Motor neuron (in vitro differentiated cells): ENCODE data around the gene SLC35G6. TPM values are rescaled to one million over a fixed set of nuclear protein-coding genes. Genes with fewer than 3 reads are reported as not detected.
A peak's percentile ranks its signal among the peaks of the same experiment; 100 is the strongest.

Experiments used
- ATAC-seq, 8 experiments: fragments of 200-7000 bp; cut with Tn5 transposase; replicated peaks in 6 of 8; 2 replicates each; pipeline ENCODE4 v1.8.0; 2021; ENCODE audit warnings: mild to moderate bottlenecking in 8 of 8, moderate library complexity in 8 of 8
- H3K27ac ChIP-seq, 2 donors: fragments of 250-450 bp; sonication (Bioruptor Pico); 2 replicates each; pipeline ENCODE4 v1.9.0; 2021; ENCODE audit warnings: antibody characterized with exemption in 2 of 2, mild to moderate bottlenecking in 2 of 2, moderate library complexity in 1 of 2
- H3K4me1 ChIP-seq, 2 donors: fragments of 250-450 bp; sonication (Bioruptor Pico); replicated peaks in 1 of 2; 2 replicates each; pipeline ENCODE4 v1.6.1; 2021; ENCODE audit warnings: antibody characterized with exemption in 2 of 2, mild to moderate bottlenecking in 2 of 2, moderate library complexity in 1 of 2
- H3K4me3 ChIP-seq, 5 donors: fragments of 250-450 bp; sonication (Bioruptor Pico); 2 replicates each; pipeline ENCODE4 v1.9.0; 2021; ENCODE audit warnings: antibody characterized with exemption in 5 of 5, mild to moderate bottlenecking in 5 of 5, moderate library complexity in 4 of 5
- WGBS, 10 experiments: fragments of 450-650 bp; shearing (Covaris generic); methylation state at CpG; one replicate each; pipeline ENCODE4 v1.0.0; 2022; 5-methylcytosine and 5-hydroxymethylcytosine counted together
- in situ Hi-C, 9 experiments: fragments of 400-800 bp; cut with MboI; loops; one replicate each; pipeline ENCODE4 v1.15.0; 2021; ENCODE audit warnings: low sequenced_read_pairs in 9 of 9, low pct_unique_long_range_greater_than_20kb in 2 of 9; ENCODE audit not compliant: unreplicated experiment in 9 of 9
- total RNA-seq, 8 experiments: library from RNA; unstranded; fragments of 300-600 nt; gene quantifications; 2 replicates each; pipeline versions ENCODE4 v1.2.3 to v1.2.4, GENCODE V29; 2022

The SLC35G6 gene
- total RNA-seq, 8 experiments from 2014 or later, result 0.49 to 1.9 (median 0.86) TPM

DNA sequence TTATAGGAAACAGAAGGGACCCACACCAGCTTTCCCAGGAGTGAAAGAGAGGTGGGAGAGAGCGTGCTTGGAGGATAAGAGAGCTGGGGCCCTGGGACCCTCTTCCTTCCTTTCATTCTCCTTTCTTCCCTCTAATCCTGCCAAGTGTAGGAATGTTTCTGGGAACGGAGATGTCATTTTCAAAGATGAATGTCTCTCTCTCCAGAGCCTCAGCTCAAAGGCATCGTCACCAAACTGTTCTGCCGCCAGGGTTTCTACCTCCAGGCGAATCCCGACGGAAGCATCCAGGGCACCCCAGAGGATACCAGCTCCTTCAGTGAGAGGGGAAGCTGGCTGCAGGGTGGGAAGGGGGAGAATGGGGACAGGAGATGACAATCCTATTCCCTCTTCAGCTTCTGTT, 40.0 kb upstream of the SLC35G6 start:
- ATAC-seq, result peak in 5 of 8 experiments; percentile 1 to 11 (median 4)
- 0 to 63% (median 27%) methylated on average over 1 to 7 of the region's 7 CpGs; no CpG with 5 or more reads in 5 of the 10 experiments for WGBS, 10 experiments
- peak overlapping the region; percentile 96 to 97 for H3K27ac ChIP-seq
- H3K4me3 ChIP-seq, result peak overlapping the region; percentile 55 to 61 (median 58)
- in situ Hi-C loops, result no loop called here
- peaks cover 17 to 43% of the 10 kb centered on the region in 2 donors for H3K4me1 ChIP-seq

DNA sequence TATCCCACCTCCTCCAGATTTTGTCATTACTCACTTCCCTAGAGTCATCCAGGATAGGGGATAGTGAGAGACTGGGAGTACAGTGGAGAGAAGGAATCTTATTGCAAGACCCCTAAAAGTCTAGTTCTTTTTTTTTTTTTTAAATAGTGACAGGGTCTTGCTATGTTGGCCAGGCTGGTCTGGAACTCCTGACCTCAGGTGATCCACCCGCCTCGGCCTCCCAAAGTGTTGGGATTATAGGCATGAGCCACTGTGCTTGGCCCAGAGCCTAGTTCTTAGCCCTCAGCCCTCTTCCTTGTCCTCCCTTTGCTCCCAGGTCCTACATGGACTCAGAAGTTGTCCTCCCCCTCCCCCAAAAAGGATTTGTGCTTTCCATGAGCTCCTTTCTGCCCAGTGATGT, 39.1 kb upstream of the SLC35G6 start:
- in situ Hi-C loops, result no loop called here
- peaks cover 20 to 38% of the 10 kb centered on the region in 2 donors for H3K4me1 ChIP-seq
- ATAC-seq, result no peak
- 79 to 93% (median 86%) methylated on average over 2 of the region's 2 CpGs; no CpG with 5 or more reads in 6 of the 10 experiments for WGBS, 10 experiments
- no peak overlapping the region for H3K4me3 ChIP-seq
- H3K27ac ChIP-seq, result no peak overlapping the region

DNA sequence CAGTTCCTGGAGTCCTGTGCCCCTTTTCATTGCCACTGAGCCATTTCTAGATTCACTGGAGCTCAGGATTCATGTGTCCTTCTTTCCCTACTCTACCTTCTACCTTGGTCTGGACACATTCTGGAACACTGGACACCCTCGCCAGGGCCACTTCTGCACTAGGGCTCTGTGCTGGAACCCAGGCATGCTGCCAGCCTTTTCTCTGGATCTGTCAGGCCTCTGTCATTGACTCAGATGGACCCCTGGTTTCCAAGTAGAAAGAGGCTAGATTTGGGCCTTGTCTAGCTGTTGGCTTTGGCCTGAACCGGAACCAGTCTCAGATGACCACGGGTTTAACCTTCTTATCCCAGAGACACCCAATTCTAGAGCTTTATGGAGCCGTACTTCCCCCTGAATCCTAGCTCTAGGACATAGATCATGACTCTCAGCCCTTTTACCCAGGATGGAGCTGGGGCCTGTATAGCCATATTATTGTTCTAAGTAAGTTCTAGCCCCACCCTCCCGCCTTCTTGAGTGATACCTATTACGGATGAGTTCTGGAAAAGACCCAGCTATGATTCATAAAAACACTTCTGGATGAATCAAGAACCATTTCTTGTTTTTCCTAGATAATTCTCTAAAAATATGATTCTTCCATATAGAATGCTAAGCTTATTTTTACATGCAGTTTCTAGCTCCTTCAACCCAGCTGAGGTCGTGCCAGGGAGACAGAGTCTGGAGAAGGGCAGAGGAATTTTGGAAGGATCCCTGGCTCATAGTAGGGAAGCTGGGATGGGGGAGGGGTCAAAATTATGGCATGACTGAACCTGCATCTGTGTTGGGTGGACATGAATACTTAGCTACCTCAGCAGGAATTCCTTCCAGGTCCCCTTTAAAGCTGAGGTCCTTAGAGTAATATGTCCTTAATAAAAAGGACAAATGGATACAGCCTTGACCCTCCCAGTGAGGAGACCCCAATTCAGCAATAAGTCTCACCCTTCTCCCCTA, 37.5 kb upstream of the SLC35G6 start:
- WGBS, 10 experiments, result 47 to 100% (median 95%) methylated on average over 2 to 7 of the region's 7 CpGs
- H3K27ac ChIP-seq, result no peak overlapping the region
- in situ Hi-C loops, result no loop called here

DNA sequence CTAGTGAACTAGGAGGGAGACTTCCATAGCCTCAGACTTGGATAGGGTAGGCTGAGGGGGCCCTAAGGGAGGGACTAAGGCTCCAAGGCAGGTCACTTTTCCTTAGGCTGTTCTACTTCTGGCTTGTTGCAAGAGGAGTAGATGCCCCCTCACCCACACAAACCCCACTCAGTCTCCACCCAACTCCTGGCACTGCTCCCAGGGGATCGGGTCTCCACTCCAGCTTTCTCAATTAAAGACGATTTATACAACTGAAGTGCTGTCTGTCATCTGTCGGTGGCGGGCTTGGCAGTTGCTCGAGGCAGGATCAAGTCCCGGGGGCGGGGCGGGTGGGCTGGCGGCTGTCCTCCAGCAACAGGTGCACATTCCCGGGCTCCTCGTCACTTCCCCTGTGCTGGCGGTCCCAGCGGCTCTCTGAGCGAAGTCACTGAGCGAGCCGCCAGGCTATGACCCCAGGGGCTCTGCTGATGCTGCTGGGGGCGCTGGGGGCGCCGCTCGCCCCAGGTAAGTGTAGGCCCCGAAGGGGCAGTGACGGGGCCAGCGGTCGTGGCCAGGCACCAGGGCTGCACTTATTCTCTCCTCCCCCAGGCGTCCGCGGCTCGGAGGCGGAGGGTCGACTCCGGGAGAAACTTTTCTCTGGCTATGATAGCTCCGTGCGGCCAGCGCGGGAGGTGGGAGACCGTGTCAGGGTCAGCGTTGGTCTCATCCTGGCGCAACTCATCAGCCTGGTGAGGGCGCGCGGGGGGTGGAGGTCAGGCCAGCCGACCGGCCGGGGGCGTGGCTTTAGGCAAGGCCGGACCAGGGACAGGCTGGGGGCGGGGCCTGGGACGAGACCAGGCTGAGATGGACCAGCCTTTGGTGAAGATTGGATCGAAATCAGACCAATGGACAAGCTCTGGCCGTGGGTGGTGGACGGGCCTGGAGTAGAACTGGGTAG, 36.3 kb upstream of the SLC35G6 start, which contains the start of gene CHRNB1:
CHRNB1 (plus strand) TSS at position 380 of the 937 bp plus-strand sequence; CDS start at position 447, 67 bp downstream.
- Histone ChIP-seq H3K4me1 (peaks cover 11 to 25% of the 10 kb centered on the region in 2 donors), H3K27ac (peak within 1 kb of the TSS in 1 of 2 donors; percentile 28), H3K4me3 (peak within 1 kb of the TSS in 3 of 5 donors; percentile 5 to 24 (median 8))
- in situ Hi-C loops, result no loop called here
- ATAC-seq, result peak in 6 of 8 experiments; percentile 1 to 84 (median 38)
- 20 to 40% methylated on average over 1 to 2 of the region's 51 CpGs; no CpG with 5 or more reads in 8 of the 10 experiments for WGBS, 10 experiments

More for the DNA sequence above, 37.5 kb upstream of the SLC35G6 start:
- no peak for ATAC-seq
- peaks cover 14 to 29% of the 10 kb centered on the region in 2 donors for H3K4me1 ChIP-seq
- H3K4me3 ChIP-seq, result no peak overlapping the region

DNA sequence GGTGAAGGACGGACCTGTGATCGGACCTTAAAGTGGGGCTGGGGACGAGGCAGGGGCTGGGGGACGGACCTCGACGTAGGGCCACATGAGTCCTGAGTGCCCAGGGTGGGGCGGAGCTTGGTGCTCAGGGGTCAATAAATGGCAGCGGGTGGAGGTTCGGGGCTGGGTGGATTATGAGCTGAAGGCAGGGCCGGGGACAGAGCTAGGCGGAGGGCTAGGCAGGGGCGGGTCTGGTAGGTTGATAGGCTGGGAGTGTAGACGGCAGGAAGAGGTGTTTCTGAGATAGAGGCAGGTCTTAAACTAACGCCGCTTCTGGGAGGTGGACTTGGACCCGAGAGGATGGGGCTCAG, 35.7 kb upstream of the SLC35G6 start:
- Histone ChIP-seq H3K4me3 (peak overlapping the region in 1 of 5 donors; percentile 24), H3K27ac (peak overlapping the region in 1 of 2 donors; percentile 28), H3K4me1 (peaks cover 11 to 25% of the 10 kb centered on the region in 2 donors)
- WGBS, 10 experiments, result 18% methylated on average over 3 of the region's 16 CpGs; no CpG with 5 or more reads in 9 of the 10 experiments
- peak in 5 of 8 experiments; percentile 0 to 74 (median 39) for ATAC-seq
- in situ Hi-C loops, result no loop called here

DNA sequence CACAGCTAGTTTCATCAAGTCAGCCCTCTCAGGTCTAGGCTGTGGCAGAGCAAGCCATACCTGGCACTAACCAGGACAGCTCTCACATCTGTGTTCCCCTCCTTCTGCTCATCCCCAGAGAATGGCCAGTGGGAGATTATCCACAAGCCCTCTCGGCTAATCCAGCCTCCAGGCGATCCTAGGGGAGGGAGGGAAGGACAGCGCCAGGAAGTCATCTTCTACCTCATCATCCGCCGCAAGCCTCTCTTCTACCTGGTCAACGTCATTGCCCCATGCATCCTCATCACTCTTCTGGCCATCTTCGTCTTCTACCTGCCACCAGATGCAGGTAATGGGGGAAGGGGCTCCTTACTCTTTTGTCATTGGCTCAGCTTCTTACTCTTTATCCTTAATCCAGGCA, 32.8 kb upstream of the SLC35G6 start:
- Histone ChIP-seq H3K4me1 (peaks cover 3 to 14% of the 10 kb centered on the region in 2 donors), H3K4me3 (no peak overlapping the region), H3K27ac (no peak overlapping the region)
- ATAC-seq, result no peak
- in situ Hi-C loops, result no loop called here
- 67 to 100% (median 98%) methylated on average over 1 to 4 of the region's 7 CpGs; no CpG with 5 or more reads in 6 of the 10 experiments for WGBS, 10 experiments

DNA sequence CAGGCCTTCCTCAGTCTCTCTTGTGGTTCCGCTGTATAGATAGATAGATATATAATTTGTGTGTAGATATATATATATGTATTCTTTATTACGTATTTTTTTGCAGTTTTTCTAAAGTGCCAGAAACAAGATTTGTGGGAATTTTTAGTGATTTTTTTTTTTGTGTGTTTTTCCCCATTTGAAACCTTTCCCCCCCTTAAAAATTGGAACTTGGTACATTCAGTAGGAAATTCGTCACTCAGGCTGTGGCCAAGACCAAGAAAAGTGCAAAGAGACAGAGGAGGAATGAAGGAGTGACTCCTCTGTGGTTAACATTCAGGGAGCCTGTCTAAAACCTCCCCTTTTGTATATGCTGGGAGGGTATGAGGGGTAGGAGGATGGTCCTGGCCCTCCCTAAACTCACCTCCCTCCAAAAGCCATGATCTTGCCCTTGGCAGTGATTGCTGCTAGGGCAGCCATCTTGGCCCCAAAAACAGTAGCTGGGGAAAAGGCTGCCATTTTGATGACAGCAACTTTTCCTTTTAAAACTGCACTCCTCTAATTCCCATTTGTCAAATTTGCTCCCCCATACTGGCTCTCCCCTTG, 21.2 kb upstream of the SLC35G6 start:
- in situ Hi-C loops, result no loop called here
- H3K4me3 ChIP-seq, result no peak overlapping the region
- H3K4me1 ChIP-seq, result peaks cover 0 to 5% of the 10 kb centered on the region in 2 donors
- WGBS, 10 experiments, result 43 to 100% (median 90%) methylated on average over 1 to 3 of the region's 3 CpGs; no CpG with 5 or more reads in 1 of the 10 experiments
- no peak overlapping the region for H3K27ac ChIP-seq
- ATAC-seq, result no peak

DNA sequence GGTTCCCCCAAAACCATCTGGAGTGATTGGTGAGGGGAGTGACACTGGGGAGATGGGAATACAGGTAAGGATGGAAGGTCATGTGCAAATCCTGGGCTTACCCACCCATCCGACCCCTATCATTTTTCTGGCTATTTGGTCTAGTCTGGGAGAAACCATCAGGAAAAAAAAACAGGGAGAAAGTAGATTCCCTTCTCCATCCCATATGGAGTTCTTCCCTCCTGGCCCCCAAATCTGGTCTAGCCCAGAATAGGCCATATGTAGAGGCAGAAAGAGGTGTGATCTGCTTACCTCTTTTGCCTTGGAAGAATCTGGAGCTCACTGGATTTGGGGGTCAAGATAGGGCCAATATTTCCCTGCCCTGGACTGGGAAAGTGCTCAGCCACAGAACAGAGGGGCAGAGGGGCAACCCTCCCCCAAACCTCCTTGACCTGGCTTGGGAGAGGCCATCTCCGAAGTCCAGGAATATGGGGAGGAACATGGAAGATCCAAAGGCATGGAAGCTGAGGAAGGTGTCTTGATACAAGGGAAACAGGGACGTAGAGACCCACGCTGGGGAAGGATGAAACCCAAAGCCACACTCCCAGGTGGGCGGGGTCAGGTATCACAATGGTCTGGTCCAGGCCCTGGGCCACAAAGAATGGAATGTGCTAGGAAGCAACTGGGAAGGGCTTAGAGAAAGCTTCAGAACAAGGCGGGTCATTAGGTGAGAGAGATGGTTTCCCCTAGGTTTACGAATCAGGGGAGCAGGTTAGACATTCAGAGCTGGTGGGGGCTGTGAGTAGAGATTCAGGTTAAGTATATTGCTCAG, 20.2 kb upstream of the SLC35G6 start:
- ATAC-seq, result no peak
- WGBS, 10 experiments, result 80 to 100% (median 94%) methylated on average over 1 to 6 of the region's 7 CpGs; no CpG with 5 or more reads in 1 of the 10 experiments
- Histone ChIP-seq H3K27ac (no peak overlapping the region), H3K4me3 (no peak overlapping the region), H3K4me1 (peaks cover 0 to 3% of the 10 kb centered on the region in 2 donors)
- in situ Hi-C loops, result no loop called here

DNA sequence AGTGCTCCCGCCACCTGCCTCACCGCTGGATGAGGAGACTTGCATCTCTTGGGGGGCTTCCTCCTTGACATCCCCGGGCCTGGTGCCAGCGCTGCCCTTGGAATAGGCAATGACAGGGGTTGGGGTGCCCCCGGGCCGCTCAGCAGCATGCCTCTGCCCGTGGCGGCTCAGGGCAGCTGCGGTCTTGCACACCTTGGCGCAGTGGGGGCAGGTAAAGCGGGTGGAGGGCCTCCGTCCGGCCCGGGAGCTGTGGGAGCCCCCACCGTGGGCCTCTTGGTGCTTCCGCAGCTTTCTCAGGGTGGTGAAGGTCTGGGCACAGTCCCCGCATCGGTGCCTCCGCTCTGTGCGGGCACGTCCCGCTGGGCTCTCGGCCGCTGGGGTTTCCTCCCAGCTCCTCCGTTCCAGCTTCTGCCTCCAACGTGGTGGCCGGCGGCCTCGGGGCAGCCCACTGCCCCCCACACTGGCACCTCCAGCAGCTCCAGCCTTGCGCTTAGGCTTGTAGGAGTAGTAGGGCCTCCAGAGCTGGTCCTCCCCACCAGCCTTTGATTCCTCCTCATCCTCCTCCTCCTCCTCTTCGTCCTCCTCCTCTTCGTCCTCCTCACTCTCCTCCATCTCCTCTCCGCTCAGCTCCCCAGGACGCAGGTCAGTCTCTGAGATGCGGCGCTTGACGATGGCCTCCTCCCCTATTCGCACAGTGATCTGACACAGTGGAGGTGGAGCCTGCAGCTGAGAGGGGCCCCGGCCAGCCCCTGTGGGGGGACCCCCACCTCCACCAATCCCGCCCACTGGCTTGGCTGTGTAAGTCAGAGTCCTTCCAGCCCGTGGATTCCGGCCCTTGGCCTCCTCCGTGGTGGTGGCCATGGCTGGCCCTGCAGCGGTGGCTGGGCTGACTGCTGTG, 18.5 kb upstream of the SLC35G6 start:
- in situ Hi-C loops, result no loop called here
- 40 to 100% (median 95%) methylated on average over 1 to 6 of the region's 44 CpGs; no CpG with 5 or more reads in 5 of the 10 experiments for WGBS, 10 experiments

DNA sequence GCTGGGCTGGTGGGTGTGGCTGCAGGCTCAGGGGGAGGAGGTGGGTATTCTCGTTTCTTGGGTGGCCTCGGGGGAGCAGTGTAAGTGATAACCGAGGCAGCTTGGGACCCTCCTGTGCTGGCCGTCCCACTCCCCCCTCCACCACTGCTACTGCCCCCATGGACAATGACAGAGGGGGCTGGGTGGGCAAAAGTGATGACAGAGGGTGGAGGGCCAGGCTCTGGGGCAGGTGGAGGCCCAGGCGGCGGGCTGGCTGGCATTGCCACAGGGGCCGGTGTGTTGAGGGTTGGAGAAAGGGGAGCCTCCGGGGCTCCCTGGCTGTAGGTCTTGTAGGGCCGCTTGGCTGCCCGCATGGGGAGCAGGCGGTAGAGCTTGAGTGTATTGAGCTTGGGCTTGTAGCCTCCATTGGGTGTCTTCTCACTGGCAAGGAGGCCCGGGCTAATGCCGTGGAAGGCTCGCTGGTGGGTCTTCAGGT, 17.8 kb upstream of the SLC35G6 start:
- in situ Hi-C loops, result no loop called here
- H3K4me1 ChIP-seq, result peaks cover 7 to 11% of the 10 kb centered on the region in 2 donors
- peak in 4 of 8 experiments; percentile 17 to 36 (median 30) for ATAC-seq
- WGBS, 10 experiments, result 92 to 100% (median 97%) methylated on average over 2 to 3 of the region's 14 CpGs; no CpG with 5 or more reads in 6 of the 10 experiments
- no peak overlapping the region for H3K27ac ChIP-seq
- H3K4me3 ChIP-seq, result no peak overlapping the region

More for the DNA sequence above, 18.5 kb upstream of the SLC35G6 start:
- ATAC-seq, result peak in 5 of 8 experiments; percentile 49 to 62 (median 57)
- Histone ChIP-seq H3K27ac (no peak overlapping the region), H3K4me1 (peaks cover 5 to 8% of the 10 kb centered on the region in 2 donors), H3K4me3 (no peak overlapping the region)

DNA sequence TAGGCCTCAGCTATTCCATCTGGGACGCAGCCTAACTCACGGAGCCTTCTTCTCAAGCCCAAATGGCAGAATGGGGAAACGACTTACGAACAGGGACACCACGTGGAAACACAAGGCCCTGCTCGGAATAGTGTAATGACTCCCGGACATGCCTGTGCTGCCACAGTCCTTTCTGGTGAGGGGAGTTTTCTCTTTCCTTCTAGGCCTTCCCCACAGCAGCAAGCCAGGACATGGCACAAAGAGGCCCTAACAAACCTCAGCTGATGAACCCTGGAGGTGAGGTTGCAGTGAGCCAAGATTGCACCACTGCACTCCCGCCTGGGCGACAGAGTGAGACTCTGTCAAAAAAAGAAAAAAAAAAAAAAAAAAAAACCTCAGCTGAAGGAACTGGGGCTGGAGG, 17.2 kb upstream of the SLC35G6 start:
- H3K4me3 ChIP-seq, result no peak overlapping the region
- peak in 1 of 8 experiments; percentile 3 for ATAC-seq
- peaks cover 7 to 11% of the 10 kb centered on the region in 2 donors for H3K4me1 ChIP-seq
- WGBS, 10 experiments, result 76 to 100% (median 94%) methylated on average over 2 to 8 of the region's 9 CpGs; no CpG with 5 or more reads in 5 of the 10 experiments
- no peak overlapping the region for H3K27ac ChIP-seq
- in situ Hi-C loops, result no loop called here
